GM23338 (cell line): Measurements from ENCODE around the gene SAA2. TPM values are rescaled to one million over a fixed set of nuclear protein-coding genes. Genes with fewer than 3 reads are reported as not detected.

Source experiments
- ATAC-seq: fragments of 200-7000 bp; cut with Tn5 transposase; 3 replicates; pipeline ENCODE4 v1.9.1; 2020
- DNase-seq: peaks from one replicate; pipeline ENCODE4 v3.0.0-alpha.2; 2015; ENCODE audit warnings: low spot score
- H2AFZ ChIP-seq: fragments of 200-600 bp; sonication (generic); 2 replicates; pipeline ENCODE4 v1.8.0; 2016; ENCODE audit warnings: antibody characterized with exemption, mild to moderate bottlenecking, moderate library complexity
- H3F3A ChIP-seq: fragments of 200-600 bp; sonication (generic); replicated peaks from 2 replicates; pipeline ENCODE4 v1.8.0; 2017; ENCODE audit warnings: antibody characterized with exemption, mixed run types, low read depth
- H3K27ac ChIP-seq: fragments of 200-600 bp; sonication (generic); 2 replicates; pipeline ENCODE4 v1.6.1; 2016; ENCODE audit warnings: low read depth
- H3K27me3 ChIP-seq: fragments of 200-600 bp; sonication (generic); 2 replicates; pipeline ENCODE4 v1.8.0; 2016; ENCODE audit warnings: mild to moderate bottlenecking, mixed run types, moderate library complexity; ENCODE audit not compliant: insufficient read depth
- H3K36me3 ChIP-seq: fragments of 200-600 bp; sonication (generic); 2 replicates; pipeline ENCODE4 v1.8.0; 2016; ENCODE audit warnings: mild to moderate bottlenecking; ENCODE audit not compliant: insufficient read depth
- H3K4me1 ChIP-seq: fragments of 200-600 bp; sonication (generic); 2 replicates; pipeline ENCODE4 v1.8.0; 2016; ENCODE audit warnings: mild to moderate bottlenecking, moderate library complexity; ENCODE audit not compliant: insufficient read depth
- H3K4me2 ChIP-seq: fragments of 200-600 bp; sonication (generic); 2 replicates; pipeline ENCODE4 v1.7.1; 2017; ENCODE audit warnings: mixed run types
- H3K4me3 ChIP-seq: fragments of 200-600 bp; sonication (generic); 2 replicates; pipeline ENCODE4 v1.6.1; 2016; ENCODE audit warnings: mixed run types
- H3K79me2 ChIP-seq: fragments of 200-600 bp; sonication (generic); replicated peaks from 2 replicates; pipeline ENCODE4 v1.8.0; 2017; ENCODE audit warnings: mild to moderate bottlenecking; ENCODE audit not compliant: insufficient read depth
- H3K9me2 ChIP-seq: fragments of 200-600 bp; sonication (generic); 2 replicates; pipeline ENCODE4 v1.8.0; 2017; ENCODE audit not compliant: insufficient read depth
- H4K20me1 ChIP-seq: fragments of 200-600 bp; sonication (generic); replicated peaks from 2 replicates; pipeline ENCODE4 v1.8.0; 2017; ENCODE audit warnings: mild to moderate bottlenecking; ENCODE audit not compliant: insufficient read depth
- H3K27ac Mint-ChIP-seq: 2 replicates; pipeline ENCODE4 v1.8.0; 2020; ENCODE audit warnings: inconsistent platforms, mild to moderate bottlenecking, moderate library complexity, mixed read lengths
- H3K27me3 Mint-ChIP-seq: 3 replicates; pipeline ENCODE4 v1.8.0; 2022; ENCODE audit warnings: low read depth, mild to moderate bottlenecking, moderate library complexity, mixed read lengths, inconsistent platforms; ENCODE audit not compliant: insufficient read depth, poor library complexity
- H3K36me3 Mint-ChIP-seq: 3 replicates; pipeline ENCODE4 v1.8.0; 2021; ENCODE audit warnings: low read depth, mild to moderate bottlenecking, inconsistent platforms, moderate library complexity, mixed read lengths
- H3K4me1 Mint-ChIP-seq: 3 replicates; pipeline ENCODE4 v1.8.0; 2020; ENCODE audit warnings: mild to moderate bottlenecking, inconsistent platforms, mixed read lengths
- H3K4me3 Mint-ChIP-seq: 3 replicates; pipeline ENCODE4 v1.8.0; 2021; ENCODE audit warnings: moderate library complexity, mild to moderate bottlenecking, inconsistent platforms, mixed read lengths
- H3K9me3 Mint-ChIP-seq: 3 replicates; pipeline ENCODE4 v1.8.0; 2020; ENCODE audit warnings: moderate library complexity, mild to moderate bottlenecking, inconsistent platforms, mixed read lengths
- CREB1 ChIP-seq: fragments of 250-450 bp; sonication (Bioruptor Pico); IDR thresholded peaks from 2 replicates; pipeline ENCODE4 v1.5.0; 2020; ENCODE audit warnings: low read depth, mild to moderate bottlenecking, moderate library complexity
- ETS1 ChIP-seq: IDR thresholded peaks from 2 replicates; pipeline ENCODE4 v1.6.1; 2016; ENCODE audit warnings: antibody characterized with exemption
- EZH2 ChIP-seq: fragments of 200-600 bp; sonication (generic); IDR thresholded peaks from one replicate; pipeline ENCODE4 v1.8.0; 2017; ENCODE audit warnings: antibody characterized with exemption, mild to moderate bottlenecking, low read depth; ENCODE audit not compliant: unreplicated experiment
- EZH2phosphoT487 ChIP-seq: fragments of 200-600 bp; sonication (generic); IDR thresholded peaks from one replicate; pipeline ENCODE4 v1.8.1; 2018; ENCODE audit warnings: antibody characterized with exemption; ENCODE audit not compliant: unreplicated experiment
- JUNB ChIP-seq: IDR thresholded peaks from one replicate; pipeline ENCODE4 v1.6.1; 2016; ENCODE audit warnings: antibody characterized with exemption; ENCODE audit not compliant: unreplicated experiment
- NANOG ChIP-seq: IDR thresholded peaks from 2 replicates; pipeline ENCODE4 v1.6.1; 2016; ENCODE audit warnings: antibody characterized with exemption, borderline replicate concordance
- POLR2AphosphoS5 ChIP-seq: IDR thresholded peaks from 2 replicates; pipeline ENCODE4 v1.6.1; 2016; ENCODE audit warnings: antibody characterized with exemption, low read depth
- REST ChIP-seq: IDR thresholded peaks from one replicate; pipeline ENCODE4 v1.6.1; 2018; ENCODE audit warnings: antibody characterized with exemption; ENCODE audit not compliant: unreplicated experiment
- STAT1 ChIP-seq: IDR thresholded peaks from one replicate; pipeline ENCODE4 v1.6.1; 2016; ENCODE audit warnings: antibody characterized with exemption; ENCODE audit not compliant: unreplicated experiment
- ZNF114 ChIP-seq: fragments of 250-450 bp; sonication (Bioruptor Pico); IDR thresholded peaks from 2 replicates; pipeline ENCODE4 v1.5.0; 2020; ENCODE audit warnings: mild to moderate bottlenecking, moderate library complexity
- ZNF331 ChIP-seq: fragments of 250-450 bp; sonication (Bioruptor Pico); IDR thresholded peaks from 2 replicates; pipeline ENCODE4 v1.5.0; 2020; ENCODE audit warnings: low read depth, mild to moderate bottlenecking, moderate library complexity
- polyA plus RNA-seq: library from polyadenylated mRNA; unstranded; fragments of >200 nt; fragmentation: Nextera tagmentation; extraction: Ambion mirVana; gene quantifications from 2 replicates; pipeline ENCODE4 v1.2.1, GENCODE V29; 2016
- total RNA-seq: library from RNA; depleted of rRNA; stranded (reverse); fragments of >200 nt; shearing (Covaris generic); gene quantifications from 2 replicates; pipeline ENCODE4 v1.2.3, GENCODE V29; 2014

SAA2 gene
- total and polyA plus RNA-seq, 2 experiments from 2014 or later: not detected

DNA sequence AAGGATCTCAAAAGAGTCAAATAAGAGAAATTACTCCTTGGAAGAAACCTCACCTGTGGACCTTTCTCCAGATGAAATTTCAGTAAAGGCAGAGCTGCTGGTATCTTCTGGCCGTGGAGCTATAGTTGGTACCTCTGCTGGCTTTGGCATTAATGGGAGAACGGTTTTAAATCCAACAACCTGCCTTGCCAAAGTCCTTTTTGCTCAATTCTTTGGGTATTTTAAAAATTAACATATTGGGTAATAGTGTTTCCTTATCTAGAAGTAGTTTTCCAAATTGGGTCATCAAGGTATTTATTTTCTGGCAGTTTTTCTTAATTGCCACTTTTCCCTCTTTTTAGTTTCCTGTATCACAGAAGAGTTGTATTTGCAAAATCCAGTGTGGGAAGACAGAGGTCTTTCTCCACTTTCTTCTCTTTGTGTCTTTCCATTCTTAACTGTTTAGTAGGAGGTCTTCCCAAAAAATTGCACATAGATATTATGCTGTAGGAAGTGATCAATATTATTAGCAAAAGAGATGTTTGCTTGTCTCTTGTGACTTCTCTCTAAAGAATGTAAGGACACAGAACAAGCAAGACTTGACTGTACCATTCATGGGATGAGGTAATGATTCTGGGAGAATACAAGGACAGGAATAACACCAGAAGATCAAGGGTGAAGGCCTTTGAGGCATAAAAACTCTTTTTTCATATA is 11.7 kb downstream of the SAA2 start, which contains the start of gene SAA4 (continued):
- TF ChIP-seq ETS1: no peak
- no peak for TF ChIP-seq JUNB
- no peak for TF ChIP-seq STAT1
- no peak for TF ChIP-seq ZNF114 (CRISPR knock-in tag)
- no peak for TF ChIP-seq ZNF331 (CRISPR knock-in tag)
- no peak for TF ChIP-seq EZH2phosphoT487
- TF ChIP-seq POLR2AphosphoS5: no peak

- Mint-ChIP-seq H3K4me3 (no peak overlapping the region), H3K36me3 (no peaks in the 10 kb centered on the region), H3K9me3 (no peaks in the 10 kb centered on the region), H3K27ac (no peak overlapping the region), H3K27me3 (peaks cover 6% of the 10 kb centered on the region), H3K4me1 (no peaks in the 10 kb centered on the region)
- ATAC-seq (no peak), DNase-seq (no peak)
- no peaks in the 10 kb centered on the region for H4K20me1 ChIP-seq
- H3K27me3 ChIP-seq: no peaks in the 10 kb centered on the region
- H3K9me2 ChIP-seq: no peaks in the 10 kb centered on the region
- H3F3A ChIP-seq: no peaks in the 10 kb centered on the region
- TF ChIP-seq EZH2 (no peak), EZH2phosphoT487 (no peak)
- no peak overlapping the region for H3K27ac ChIP-seq
- H3K36me3 ChIP-seq: no peaks in the 10 kb centered on the region
- 0 out of 2 replicates have a peak overlapping the region, but pooled peaks have one; percentile 47 for H2AFZ ChIP-seq
- H3K4me2 ChIP-seq: no peak overlapping the region
- H3K4me1 ChIP-seq: no peaks in the 10 kb centered on the region
- no peaks in the 10 kb centered on the region for H3K79me2 ChIP-seq
- no peak overlapping the region for H3K4me3 ChIP-seq
Measured at GRCh38 chr11:18235394-18236334, 12.8 kb downstream of the SAA2 start.

DNA sequence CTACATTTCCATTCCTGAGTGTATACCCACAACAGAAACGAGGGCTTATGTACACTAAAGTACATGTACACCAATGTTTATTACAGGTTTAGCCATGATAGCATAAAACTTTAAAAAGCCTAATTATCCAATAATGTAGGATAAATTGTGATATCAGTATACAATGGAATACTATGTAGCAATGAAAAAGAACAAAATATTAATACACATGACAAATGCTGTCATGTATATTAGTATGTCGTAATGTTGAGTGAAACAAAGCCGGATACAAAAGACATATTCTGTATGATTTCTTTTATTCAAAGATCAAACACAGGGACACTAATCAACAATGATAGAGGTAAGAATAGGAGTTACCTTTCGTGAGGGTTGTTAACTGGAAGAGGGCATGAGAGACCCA is 14.6 kb downstream of the SAA2 start:
- Histone ChIP-seq H3K36me3 (no peaks in the 10 kb centered on the region), H3K79me2 (no peaks in the 10 kb centered on the region), H2AFZ (no peak overlapping the region), H3K27me3 (no peaks in the 10 kb centered on the region), H4K20me1 (no peaks in the 10 kb centered on the region), H3K27ac (no peak overlapping the region), H3K4me3 (no peak overlapping the region), H3K4me2 (no peak overlapping the region), H3K9me2 (no peaks in the 10 kb centered on the region), H3F3A (no peaks in the 10 kb centered on the region), H3K4me1 (no peaks in the 10 kb centered on the region)
- Mint-ChIP-seq H3K27me3 (peaks cover 7% of the 10 kb centered on the region), H3K4me3 (no peak overlapping the region), H3K36me3 (no peaks in the 10 kb centered on the region), H3K27ac (no peak overlapping the region), H3K4me1 (no peaks in the 10 kb centered on the region), H3K9me3 (no peaks in the 10 kb centered on the region)
- DNase-seq (no peak), ATAC-seq (no peak)
- TF ChIP-seq JUNB (no peak), CREB1 (CRISPR knock-in tag) (no peak), STAT1 (no peak), ETS1 (no peak), ZNF331 (CRISPR knock-in tag) (no peak), REST (no peak), ZNF114 (CRISPR knock-in tag) (no peak), NANOG (no peak), EZH2 (no peak)
